ENCODE measurements around the gene CFAP68. TPM values are rescaled to one million over a fixed set of nuclear protein-coding genes. Genes with fewer than 3 reads are reported as not detected.

CFAP68 gene
- total RNA-seq, 5 donors from 2014 or later (not counting 1 experiment from before 2014, with no cell fraction given) = 12.0 to 18.6 (median 16.7) TPM

GRCh38 chr11:111905411-111905810 lies 26.1 kb downstream of the CFAP68 start:
- Histone ChIP-seq H3K36me3 (ENCODE audit: control insufficient read depth in 2 of 2, extremely low read depth in 1 of 2, insufficient read depth in 1 of 2, low read length in 1 of 2) (no peaks in the 10 kb centered on the region), H3K4me3 (ENCODE audit: control insufficient read depth in 1 of 2, extremely low read depth in 1 of 2, low read length in 1 of 2) (no peak overlapping the region), H3K27me3 (replicated peaks in 1 of 2; ENCODE audit: control insufficient read depth in 2 of 2, extremely low read depth in 1 of 2, insufficient read depth in 2 of 2, low read length in 1 of 2) (peaks cover 4 to 5% of the 10 kb centered on the region in 2 experiments), H3K9me3 (no peaks in the 10 kb centered on the region), H3K27ac (ENCODE audit: low read length) (no peak overlapping the region), H3K4me1 (ENCODE audit: control insufficient read depth in 1 of 2, extremely low read depth in 1 of 2, insufficient read depth in 2 of 2, low read length in 2 of 2) (no peaks in the 10 kb centered on the region)
- Mint-ChIP-seq H3K36me3 (peaks cover 5% of the 10 kb centered on the region), H3K27me3 (peaks cover 15 to 17% of the 10 kb centered on the region in 2 donors), H3K4me1 (no peaks in the 10 kb centered on the region), H3K27ac (no peak overlapping the region), H3K9me3 (no peaks in the 10 kb centered on the region), H3K4me3 (no peak overlapping the region)
- ChIA-PET POLR2A (no interaction called here), CTCF (no interaction called here)
- no CpG with 5 or more reads among the region's 2 CpGs for WGBS (ENCODE audit: insufficient coverage)
- DNase-seq (no peak), ATAC-seq (replicated peaks in 1 of 4) (no peak)

- no peaks in the 10 kb centered on the region for H3K36me3 ChIP-seq (ENCODE audit: control insufficient read depth in 2 of 2, extremely low read depth in 1 of 2, insufficient read depth in 1 of 2, low read length in 1 of 2)
- Mint-ChIP-seq H3K27ac (no peak overlapping the region), H3K27me3 (peaks cover 25 to 27% of the 10 kb centered on the region in 2 donors), H3K36me3 (peaks cover 5% of the 10 kb centered on the region), H3K4me3 (no peak overlapping the region), H3K9me3 (no peaks in the 10 kb centered on the region), H3K4me1 (no peaks in the 10 kb centered on the region)
- WGBS (ENCODE audit: insufficient coverage) = no CpG with 5 or more reads among the region's 1 CpG
- H3K4me3 ChIP-seq (ENCODE audit: control insufficient read depth in 1 of 2, extremely low read depth in 1 of 2, low read length in 1 of 2) = no peak overlapping the region
- CTCF ChIA-PET = no interaction called here
- no peak for ATAC-seq (replicated peaks in 1 of 4)
- peaks cover 7 to 13% of the 10 kb centered on the region in 2 experiments for H3K27me3 ChIP-seq (replicated peaks in 1 of 2; ENCODE audit: control insufficient read depth in 2 of 2, extremely low read depth in 1 of 2, insufficient read depth in 2 of 2, low read length in 1 of 2)
- H3K9me3 ChIP-seq = no peaks in the 10 kb centered on the region
- no peak for DNase-seq
- no peaks in the 10 kb centered on the region for H3K4me1 ChIP-seq (ENCODE audit: control insufficient read depth in 1 of 2, extremely low read depth in 1 of 2, insufficient read depth in 2 of 2, low read length in 2 of 2)
- no peak overlapping the region for H3K27ac ChIP-seq (ENCODE audit: low read length)
- POLR2A ChIA-PET = no interaction called here
These were observed 27.3 kb downstream of the CFAP68 start for GRCh38 chr11:111906680-111907079.

- no peak overlapping the region for H3K4me3 Mint-ChIP-seq
- no peak overlapping the region for H3K27ac ChIP-seq (ENCODE audit: low read length)
- H3K9me3 Mint-ChIP-seq = no peaks in the 10 kb centered on the region
- peaks cover 34 to 39% of the 10 kb centered on the region in 2 donors for H3K27me3 Mint-ChIP-seq
- ChIA-PET POLR2A (no interaction called here), CTCF (interaction anchor here in 1 of 2 donors (0.6 kb wide), 1 partner anchor 1666 kb away, joined by 3 read pairs; no protein-coding TSS in a partner anchor)
- H3K9me3 ChIP-seq = no peaks in the 10 kb centered on the region
- ATAC-seq (replicated peaks in 1 of 4) (no peak), DNase-seq (no peak)
- no peak overlapping the region for H3K27ac Mint-ChIP-seq
- WGBS (ENCODE audit: insufficient coverage) = 94% methylated on average over 3 of the region's 5 CpGs
- peaks cover 9 to 29% of the 10 kb centered on the region in 2 experiments for H3K27me3 ChIP-seq (replicated peaks in 1 of 2; ENCODE audit: control insufficient read depth in 2 of 2, extremely low read depth in 1 of 2, insufficient read depth in 2 of 2, low read length in 1 of 2)
- H3K36me3 Mint-ChIP-seq = peaks cover 5% of the 10 kb centered on the region
- H3K36me3 ChIP-seq (ENCODE audit: control insufficient read depth in 2 of 2, extremely low read depth in 1 of 2, insufficient read depth in 1 of 2, low read length in 1 of 2) = no peaks in the 10 kb centered on the region
- H3K4me3 ChIP-seq (ENCODE audit: control insufficient read depth in 1 of 2, extremely low read depth in 1 of 2, low read length in 1 of 2) = no peak overlapping the region
- no peaks in the 10 kb centered on the region for H3K4me1 Mint-ChIP-seq
- H3K4me1 ChIP-seq (ENCODE audit: control insufficient read depth in 1 of 2, extremely low read depth in 1 of 2, insufficient read depth in 2 of 2, low read length in 2 of 2) = peaks cover 0 to 4% of the 10 kb centered on the region in 2 experiments
These were observed 29.4 kb downstream of the CFAP68 start for GRCh38 chr11:111908639-111909305.

GRCh38 chr11:111909378-111909777 lies 30.0 kb downstream of the CFAP68 start:
- POLR2A ChIA-PET = no interaction called here
- Histone ChIP-seq H3K9me3 (no peaks in the 10 kb centered on the region), H3K4me1 (ENCODE audit: control insufficient read depth in 1 of 2, extremely low read depth in 1 of 2, insufficient read depth in 2 of 2, low read length in 2 of 2) (peaks cover 0 to 4% of the 10 kb centered on the region in 2 experiments), H3K27ac (ENCODE audit: low read length) (no peak overlapping the region), H3K4me3 (ENCODE audit: control insufficient read depth in 1 of 2, extremely low read depth in 1 of 2, low read length in 1 of 2) (no peak overlapping the region), H3K27me3 (replicated peaks in 1 of 2; ENCODE audit: control insufficient read depth in 2 of 2, extremely low read depth in 1 of 2, insufficient read depth in 2 of 2, low read length in 1 of 2) (peaks cover 10 to 36% of the 10 kb centered on the region in 2 experiments), H3K36me3 (ENCODE audit: control insufficient read depth in 2 of 2, extremely low read depth in 1 of 2, insufficient read depth in 1 of 2, low read length in 1 of 2) (no peaks in the 10 kb centered on the region)
- no peaks in the 10 kb centered on the region for H3K4me1 Mint-ChIP-seq
- peaks cover 5% of the 10 kb centered on the region for H3K36me3 Mint-ChIP-seq
- WGBS (ENCODE audit: insufficient coverage) = 100% methylated on average over 1 of the region's 5 CpGs
- DNase-seq (no peak), ATAC-seq (replicated peaks in 1 of 4) (no peak)
- H3K27me3 Mint-ChIP-seq = peaks cover 36 to 45% of the 10 kb centered on the region in 2 donors
- CTCF ChIA-PET = interaction anchor here in 1 of 2 donors (0.7 kb wide), 1 partner anchor 68 kb away, joined by 3 read pairs; no protein-coding TSS in a partner anchor
- no peak overlapping the region for H3K4me3 Mint-ChIP-seq
- H3K27ac Mint-ChIP-seq = no peak overlapping the region
- no peaks in the 10 kb centered on the region for H3K9me3 Mint-ChIP-seq

DNA sequence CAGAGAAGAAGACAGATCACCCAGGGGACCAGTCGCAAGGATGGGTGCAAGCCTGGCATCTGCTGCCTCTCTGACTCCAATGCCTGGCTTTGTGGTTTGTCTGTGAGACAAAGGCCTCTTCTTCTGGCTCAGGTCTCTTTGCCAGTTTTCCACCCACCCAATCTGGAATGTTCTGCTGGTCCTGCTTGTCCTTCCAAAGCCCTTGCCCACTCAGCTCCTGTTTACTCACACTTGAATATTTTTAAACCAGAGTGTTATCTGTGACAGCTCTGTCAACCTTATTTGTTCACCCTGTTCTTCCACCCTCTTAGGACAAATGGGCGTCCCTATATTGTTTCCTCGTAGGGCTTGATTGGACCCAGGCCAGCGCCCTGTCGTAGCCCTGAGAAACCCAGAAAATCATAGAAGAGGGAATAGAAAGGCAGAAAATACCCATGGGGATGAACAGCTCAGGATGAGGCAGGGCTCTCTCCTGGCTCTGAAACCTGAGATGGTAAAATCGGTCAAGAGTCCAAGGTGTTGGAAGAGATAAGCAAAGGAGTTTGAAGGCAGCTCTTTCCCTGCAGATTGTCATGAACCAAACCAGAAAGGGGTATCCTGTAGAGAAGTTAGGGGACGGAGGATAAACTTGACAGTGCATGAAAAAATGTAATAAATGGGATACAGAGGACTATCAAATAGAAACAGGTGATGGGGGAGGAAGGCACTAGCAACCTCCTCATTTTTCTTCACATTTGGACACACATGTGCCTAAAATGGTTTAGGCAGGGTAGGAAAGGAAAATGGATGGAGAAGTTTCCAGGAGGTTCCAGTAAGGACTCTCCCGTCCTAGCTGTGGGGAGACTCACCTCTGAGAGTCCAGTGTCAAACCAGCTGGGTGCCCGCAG lies 31.6 kb downstream of the CFAP68 start:
- Histone ChIP-seq H3K27me3 (replicated peaks in 1 of 2; ENCODE audit: control insufficient read depth in 2 of 2, extremely low read depth in 1 of 2, insufficient read depth in 2 of 2, low read length in 1 of 2) (peaks cover 10 to 44% of the 10 kb centered on the region in 2 experiments), H3K4me3 (ENCODE audit: control insufficient read depth in 1 of 2, extremely low read depth in 1 of 2, low read length in 1 of 2) (no peak overlapping the region), H3K4me1 (ENCODE audit: control insufficient read depth in 1 of 2, extremely low read depth in 1 of 2, insufficient read depth in 2 of 2, low read length in 2 of 2) (peaks cover 0 to 4% of the 10 kb centered on the region in 2 experiments), H3K9me3 (no peaks in the 10 kb centered on the region), H3K27ac (ENCODE audit: low read length) (no peak overlapping the region), H3K36me3 (ENCODE audit: control insufficient read depth in 2 of 2, extremely low read depth in 1 of 2, insufficient read depth in 1 of 2, low read length in 1 of 2) (no peaks in the 10 kb centered on the region)
- WGBS (ENCODE audit: insufficient coverage) = 80% methylated on average over 9 of the region's 9 CpGs
- H3K9me3 Mint-ChIP-seq = no peaks in the 10 kb centered on the region
- ChIA-PET CTCF (interaction anchor here in 1 of 2 donors (0.6 kb wide), 1 partner anchor 203 kb away, joined by 14 read pairs; no protein-coding TSS in a partner anchor), POLR2A (no interaction called here)
- no peak overlapping the region for H3K4me3 Mint-ChIP-seq
- H3K27me3 Mint-ChIP-seq = peaks cover 38 to 51% of the 10 kb centered on the region in 2 donors
- ATAC-seq (replicated peaks in 1 of 4) (no peak), DNase-seq (no peak)
- H3K27ac Mint-ChIP-seq = no peak overlapping the region
- no peaks in the 10 kb centered on the region for H3K36me3 Mint-ChIP-seq
- H3K4me1 Mint-ChIP-seq = no peaks in the 10 kb centered on the region

DNA sequence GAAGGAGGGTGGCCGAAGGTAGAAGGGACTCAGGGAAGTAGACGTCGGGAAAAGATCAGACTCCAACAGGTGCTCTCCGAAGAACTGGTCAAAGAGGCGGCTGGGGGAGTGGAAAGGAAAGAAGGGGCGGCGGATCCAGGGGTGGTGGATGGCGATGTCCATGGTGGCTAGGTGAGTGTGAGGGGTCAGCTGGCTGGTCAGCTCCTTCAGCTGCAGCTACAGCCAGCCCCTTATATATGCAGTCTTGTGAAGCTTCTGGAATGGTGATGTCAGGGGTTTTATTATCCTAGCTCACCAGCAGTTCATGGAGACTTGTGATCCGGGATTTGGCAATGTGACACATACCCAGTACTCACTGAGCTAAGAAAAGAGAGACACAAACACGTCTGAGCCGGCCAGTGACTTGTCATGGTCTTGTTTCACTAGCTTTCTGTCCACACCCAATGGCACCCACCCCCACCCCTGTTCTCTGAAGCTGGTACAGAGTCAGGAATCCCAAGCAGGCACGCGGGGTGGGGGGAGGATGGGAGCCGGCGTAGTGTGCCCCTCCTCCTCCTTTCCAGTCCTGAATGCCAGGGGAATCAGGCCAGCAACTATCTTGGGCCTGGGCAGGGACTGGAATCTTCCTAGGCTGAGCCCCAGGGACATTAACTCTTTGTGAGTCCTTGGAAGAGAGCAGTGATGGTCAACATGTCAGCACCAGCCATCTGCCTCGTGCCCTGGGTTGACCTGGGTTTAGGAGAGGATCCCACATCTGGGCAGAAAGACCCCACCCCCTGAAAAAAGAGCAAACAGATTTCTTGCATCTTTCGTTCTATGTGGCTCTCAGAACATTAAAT lies 32.4 kb downstream of the CFAP68 start, which contains the start of gene CRYAB:
Gene CRYAB (minus strand): TSS at position 208 of the 839 bp plus-strand sequence. CDS start 46 bp downstream, at position 162.
- Mint-ChIP-seq H3K27ac (no peak within 1 kb of the TSS), H3K36me3 (no peaks in the 10 kb centered on the region), H3K27me3 (peaks cover 46 to 60% of the 10 kb centered on the region in 2 donors), H3K4me3 (no peak within 1 kb of the TSS), H3K9me3 (no peaks in the 10 kb centered on the region), H3K4me1 (no peaks in the 10 kb centered on the region)
- WGBS (ENCODE audit: insufficient coverage) = 87% methylated on average over 8 of the region's 17 CpGs
- Histone ChIP-seq H3K4me1 (ENCODE audit: control insufficient read depth in 1 of 2, extremely low read depth in 1 of 2, insufficient read depth in 2 of 2, low read length in 2 of 2) (peaks cover 0 to 4% of the 10 kb centered on the region in 2 experiments), H3K4me3 (ENCODE audit: control insufficient read depth in 1 of 2, extremely low read depth in 1 of 2, low read length in 1 of 2) (no peak within 1 kb of the TSS), H3K27ac (ENCODE audit: low read length) (no peak within 1 kb of the TSS), H3K36me3 (ENCODE audit: control insufficient read depth in 2 of 2, extremely low read depth in 1 of 2, insufficient read depth in 1 of 2, low read length in 1 of 2) (no peaks in the 10 kb centered on the region), H3K9me3 (no peaks in the 10 kb centered on the region), H3K27me3 (replicated peaks in 1 of 2; ENCODE audit: control insufficient read depth in 2 of 2, extremely low read depth in 1 of 2, insufficient read depth in 2 of 2, low read length in 1 of 2) (peaks cover 12 to 44% of the 10 kb centered on the region in 2 experiments)
- no peak for ATAC-seq (replicated peaks in 1 of 4)
- CTCF ChIA-PET = no interaction called here
- no peak for DNase-seq
- POLR2A ChIA-PET = interaction anchor here in 1 of 2 donors (0.5 to 0.6 kb wide), 2 partner anchors 22 to 151 kb away, joined by 5 to 7 read pairs; no protein-coding TSS in a partner anchor
